Measurements from ENCODE around the gene HDLBP.

DNA sequence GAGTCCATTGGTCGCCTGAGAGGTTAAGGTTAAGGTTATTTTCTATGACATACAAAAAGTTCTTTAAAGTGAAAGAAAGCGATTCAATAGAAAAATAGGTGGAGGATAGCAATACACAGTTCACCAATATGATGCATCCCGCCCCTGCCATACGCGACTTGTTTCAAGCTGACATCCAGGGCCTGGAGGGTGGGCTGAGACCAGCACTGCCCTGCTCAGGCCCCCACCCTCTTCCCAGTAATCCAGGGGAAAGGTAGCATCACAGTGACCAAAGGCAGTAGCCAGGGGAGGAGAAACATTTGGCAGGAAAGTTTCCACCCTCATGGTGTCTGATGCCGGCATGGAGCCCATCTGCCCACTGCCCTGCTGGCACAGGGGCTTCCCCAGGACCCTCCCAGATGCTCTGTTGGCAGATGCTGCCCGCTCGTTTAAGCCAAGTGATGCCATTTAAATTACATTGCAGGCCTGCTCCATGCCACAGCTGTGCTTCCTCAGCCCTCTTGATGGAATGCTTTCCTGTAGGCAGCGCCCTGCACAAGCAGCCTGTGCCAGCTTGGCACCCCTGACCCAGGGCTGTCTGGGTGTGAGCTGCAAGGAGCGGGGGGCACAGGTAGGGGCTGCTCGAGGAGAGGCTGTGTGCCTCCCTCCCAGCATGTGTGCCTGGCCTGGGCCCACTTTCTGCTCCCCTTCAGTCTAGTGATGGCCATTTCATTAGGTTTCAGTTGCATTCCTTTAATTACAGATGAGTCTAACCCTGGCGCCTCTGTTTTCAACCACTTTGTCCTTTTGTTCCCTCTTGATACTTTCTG, 137.7 kb downstream of the HDLBP start:
- TF ChIP-seq, protein P1, sequence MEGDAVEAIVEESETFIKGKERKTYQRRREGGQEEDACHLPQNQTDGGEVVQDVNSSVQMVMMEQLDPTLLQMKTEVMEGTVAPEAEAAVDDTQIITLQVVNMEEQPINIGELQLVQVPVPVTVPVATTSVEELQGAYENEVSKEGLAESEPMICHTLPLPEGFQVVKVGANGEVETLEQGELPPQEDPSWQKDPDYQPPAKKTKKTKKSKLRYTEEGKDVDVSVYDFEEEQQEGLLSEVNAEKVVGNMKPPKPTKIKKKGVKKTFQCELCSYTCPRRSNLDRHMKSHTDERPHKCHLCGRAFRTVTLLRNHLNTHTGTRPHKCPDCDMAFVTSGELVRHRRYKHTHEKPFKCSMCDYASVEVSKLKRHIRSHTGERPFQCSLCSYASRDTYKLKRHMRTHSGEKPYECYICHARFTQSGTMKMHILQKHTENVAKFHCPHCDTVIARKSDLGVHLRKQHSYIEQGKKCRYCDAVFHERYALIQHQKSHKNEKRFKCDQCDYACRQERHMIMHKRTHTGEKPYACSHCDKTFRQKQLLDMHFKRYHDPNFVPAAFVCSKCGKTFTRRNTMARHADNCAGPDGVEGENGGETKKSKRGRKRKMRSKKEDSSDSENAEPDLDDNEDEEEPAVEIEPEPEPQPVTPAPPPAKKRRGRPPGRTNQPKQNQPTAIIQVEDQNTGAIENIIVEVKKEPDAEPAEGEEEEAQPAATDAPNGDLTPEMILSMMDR (IDR thresholded peaks at IDR 0.05; ENCODE audit: insufficient read depth, low read length, poor library complexity, severe bottlenecking), result no peak
- TF ChIP-seq EZH2phosphoT487 (conservative IDR thresholded peaks at IDR 0.05; ENCODE audit: low read length), result no peak

Measured in SU-DHL-6 (cell line).